ENCODE data around the gene NOXO1.

Gene NOXO1

GRCh38 chr16:2009791-2010510 lies 28.7 kb upstream of the NOXO1 start, which contains the start of gene ZNF598:
Gene ZNF598, minus strand, starts transcription at chr16:2009821.
- DNase-seq, result peak; percentile 75

GRCh38 chr16:2009164-2009711 lies 28.0 kb upstream of the NOXO1 start:
- no peak for DNase-seq

GRCh38 chr16:2008631-2009163 lies 27.4 kb upstream of the NOXO1 start:
- DNase-seq, result no peak

- DNase-seq, result no peak
Observed at GRCh38 chr16:2008009-2008526, 26.8 kb upstream of the NOXO1 start.

- no peak for DNase-seq
Observed at GRCh38 chr16:2007081-2007836, 26.0 kb upstream of the NOXO1 start.

- DNase-seq, result no peak
Observed at GRCh38 chr16:2006317-2006716, 25.0 kb upstream of the NOXO1 start.

- no peak for DNase-seq
Observed at GRCh38 chr16:2005646-2006045, 24.4 kb upstream of the NOXO1 start.

- peak; percentile 9 for DNase-seq
Observed at GRCh38 chr16:2004795-2005517, 23.7 kb upstream of the NOXO1 start.

GRCh38 chr16:2003827-2004641 lies 22.8 kb upstream of the NOXO1 start:
- peak; percentile 89 for DNase-seq

GRCh38 chr16:2003231-2003826 lies 22.1 kb upstream of the NOXO1 start:
- no peak for DNase-seq

- no peak for DNase-seq
Observed at GRCh38 chr16:2002406-2003230, 21.3 kb upstream of the NOXO1 start.

GRCh38 chr16:2001456-2002355 lies 20.4 kb upstream of the NOXO1 start:
- DNase-seq, result no peak

- DNase-seq, result no peak
Observed at GRCh38 chr16:2001035-2001434, 19.8 kb upstream of the NOXO1 start.

GRCh38 chr16:1999866-2000514 lies 18.7 kb upstream of the NOXO1 start:
- no peak for DNase-seq

- DNase-seq, result no peak
Observed at GRCh38 chr16:1998852-1999801, 17.9 kb upstream of the NOXO1 start.

- DNase-seq, result no peak
Observed at GRCh38 chr16:1998360-1998835, 17.1 kb upstream of the NOXO1 start.

All from DMS153 (cell line).